Dendritic cell treated with granulocyte-macrophage colony-stimulating factor and Interleukin-4, amounts not matched to agents 40 ng/mL and 50 ng/mL, for 4 days (primary cell): Measurements from ENCODE around the gene MS4A3.
"Not testable (repeated sequence)": the region's sequence is repeated elsewhere in the genome, so short reads cannot be mapped to it uniquely, and the experiment has no call there.

Source experiments
- H3K27ac Mint-ChIP-seq: one replicate; pipeline ENCODE4 v1.8.0; 2022; ENCODE audit warnings: mild to moderate bottlenecking, mixed read lengths
- H3K27me3 Mint-ChIP-seq: one replicate; pipeline ENCODE4 v1.8.0; 2022; ENCODE audit warnings: mild to moderate bottlenecking, mixed read lengths
- H3K36me3 Mint-ChIP-seq: one replicate; pipeline ENCODE4 v1.8.0; 2022; ENCODE audit warnings: low read depth, mixed read lengths
- H3K4me1 Mint-ChIP-seq: one replicate; pipeline ENCODE4 v1.8.0; 2022; ENCODE audit warnings: low read depth, mixed read lengths
- H3K4me3 Mint-ChIP-seq: one replicate; pipeline ENCODE4 v1.8.0; 2022; ENCODE audit warnings: mild to moderate bottlenecking, moderate library complexity, mixed read lengths
- H3K9me3 Mint-ChIP-seq: one replicate; pipeline ENCODE4 v1.8.0; 2022; ENCODE audit warnings: mixed read lengths
- intact Hi-C: fragments of 100-400 bp; cut with micrococcal nuclease; formaldehyde crosslinking; loops from one replicate; pipeline ENCODE4 v1.15.0; 2022

Gene MS4A3

GRCh38 chr11:60108631-60109030, 52.2 kb downstream of the MS4A3 start:
- H3K36me3 Mint-ChIP-seq, H3K4me3 Mint-ChIP-seq, H3K9me3 Mint-ChIP-seq, H3K27me3 Mint-ChIP-seq, intact Hi-C loops: not testable (repeated sequence)
- Mint-ChIP-seq H3K27ac (peak overlapping the region; percentile 29), H3K4me1 (peaks cover 19% of the 10 kb centered on the region)

- no peak overlapping the region for H3K27ac Mint-ChIP-seq
- H3K4me1 Mint-ChIP-seq, result peaks cover 25% of the 10 kb centered on the region
- H3K36me3 Mint-ChIP-seq, result no peaks in the 10 kb centered on the region
- intact Hi-C loops, result no loop called here
- H3K27me3 Mint-ChIP-seq, result no peaks in the 10 kb centered on the region
- H3K9me3 Mint-ChIP-seq, result no peaks in the 10 kb centered on the region
- no peak overlapping the region for H3K4me3 Mint-ChIP-seq
Observed at GRCh38 chr11:60111793-60112192, 55.3 kb downstream of the MS4A3 start.

GRCh38 chr11:60116996-60117790, 60.7 kb downstream of the MS4A3 start:
- H3K27ac Mint-ChIP-seq, result no peak overlapping the region
- intact Hi-C loops, result loop anchor here (5.0 kb wide), 1 partner anchor 90 kb away; no protein-coding TSS in a partner anchor
- H3K36me3 Mint-ChIP-seq, result no peaks in the 10 kb centered on the region
- no peaks in the 10 kb centered on the region for H3K27me3 Mint-ChIP-seq
- peaks cover 19% of the 10 kb centered on the region for H3K4me1 Mint-ChIP-seq
- H3K9me3 Mint-ChIP-seq, result no peaks in the 10 kb centered on the region
- no peak overlapping the region for H3K4me3 Mint-ChIP-seq

- H3K27ac Mint-ChIP-seq, result no peak overlapping the region
- H3K4me3 Mint-ChIP-seq, result no peak overlapping the region
- H3K4me1 Mint-ChIP-seq, result peaks cover 19% of the 10 kb centered on the region
- no peaks in the 10 kb centered on the region for H3K36me3 Mint-ChIP-seq
- no peaks in the 10 kb centered on the region for H3K27me3 Mint-ChIP-seq
- intact Hi-C loops, result loop anchor here (5.0 kb wide), 1 partner anchor 89 kb away; no protein-coding TSS in a partner anchor
- H3K9me3 Mint-ChIP-seq, result no peaks in the 10 kb centered on the region
Observed at GRCh38 chr11:60118338-60118737, 61.9 kb downstream of the MS4A3 start.

GRCh38 chr11:60119710-60120109, 63.2 kb downstream of the MS4A3 start:
- H3K27ac Mint-ChIP-seq, result no peak overlapping the region
- no peaks in the 10 kb centered on the region for H3K9me3 Mint-ChIP-seq
- H3K36me3 Mint-ChIP-seq, result no peaks in the 10 kb centered on the region
- H3K4me3 Mint-ChIP-seq, result no peak overlapping the region
- H3K4me1 Mint-ChIP-seq, result peaks cover 14% of the 10 kb centered on the region
- intact Hi-C loops, result loop anchor here (5.0 kb wide), 1 partner anchor 88 kb away; no protein-coding TSS in a partner anchor
- no peaks in the 10 kb centered on the region for H3K27me3 Mint-ChIP-seq
